ENCODE measurements around the gene ZNF407. TPM values are rescaled to one million over a fixed set of nuclear protein-coding genes. Genes with fewer than 3 reads are reported as not detected.

Gene ZNF407
- total and polyA plus RNA-seq, 2 experiments from 2014 or later, result 2.1 to 10.4 TPM

- H4K20me1 ChIP-seq (replicated peaks; ENCODE audit: insufficient read depth), result no peaks in the 10 kb centered on the region
- DNase-seq (ENCODE audit: low spot score), result no peak
- no peaks in the 10 kb centered on the region for H3K4me1 ChIP-seq (ENCODE audit: insufficient read depth)
- H3F3A ChIP-seq (replicated peaks; ENCODE audit: low read depth), result no peaks in the 10 kb centered on the region
- H3K4me3 ChIP-seq, result no peak overlapping the region
- no peaks in the 10 kb centered on the region; the same call in 2 of the 3 replicates for H3K36me3 Mint-ChIP-seq (ENCODE audit: low read depth)
- no peak for ATAC-seq
- no peak overlapping the region for H3K4me2 ChIP-seq
- TF ChIP-seq NANOG (IDR thresholded peaks at IDR 0.05; ENCODE audit: borderline replicate concordance), result no peak
- no peak for TF ChIP-seq CTCF (conservative IDR thresholded peaks at IDR 0.05; ENCODE audit: low read depth in 2 of 2)
- no peak for TF ChIP-seq POLR2AphosphoS5 (IDR thresholded peaks at IDR 0.05; ENCODE audit: low read depth)
- no peak for TF ChIP-seq ZNF331 (CRISPR knock-in tag; IDR thresholded peaks at IDR 0.05; ENCODE audit: low read depth)
- TF ChIP-seq CREB1 (CRISPR knock-in tag; IDR thresholded peaks at IDR 0.05; ENCODE audit: low read depth), result no peak
- TF ChIP-seq EZH2 (IDR thresholded peaks at IDR 0.05; ENCODE audit: low read depth, unreplicated experiment), result no peak
- TF ChIP-seq, protein P1, sequence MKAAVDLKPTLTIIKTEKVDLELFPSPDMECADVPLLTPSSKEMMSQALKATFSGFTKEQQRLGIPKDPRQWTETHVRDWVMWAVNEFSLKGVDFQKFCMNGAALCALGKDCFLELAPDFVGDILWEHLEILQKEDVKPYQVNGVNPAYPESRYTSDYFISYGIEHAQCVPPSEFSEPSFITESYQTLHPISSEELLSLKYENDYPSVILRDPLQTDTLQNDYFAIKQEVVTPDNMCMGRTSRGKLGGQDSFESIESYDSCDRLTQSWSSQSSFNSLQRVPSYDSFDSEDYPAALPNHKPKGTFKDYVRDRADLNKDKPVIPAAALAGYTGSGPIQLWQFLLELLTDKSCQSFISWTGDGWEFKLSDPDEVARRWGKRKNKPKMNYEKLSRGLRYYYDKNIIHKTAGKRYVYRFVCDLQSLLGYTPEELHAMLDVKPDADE (IDR thresholded peaks at IDR 0.05), result no peak
- no peak for TF ChIP-seq ZNF462 (CRISPR knock-in tag; IDR thresholded peaks at IDR 0.05)
- no peak for TF ChIP-seq JUNB (IDR thresholded peaks at IDR 0.05; ENCODE audit: unreplicated experiment)
- TF ChIP-seq, protein P2, sequence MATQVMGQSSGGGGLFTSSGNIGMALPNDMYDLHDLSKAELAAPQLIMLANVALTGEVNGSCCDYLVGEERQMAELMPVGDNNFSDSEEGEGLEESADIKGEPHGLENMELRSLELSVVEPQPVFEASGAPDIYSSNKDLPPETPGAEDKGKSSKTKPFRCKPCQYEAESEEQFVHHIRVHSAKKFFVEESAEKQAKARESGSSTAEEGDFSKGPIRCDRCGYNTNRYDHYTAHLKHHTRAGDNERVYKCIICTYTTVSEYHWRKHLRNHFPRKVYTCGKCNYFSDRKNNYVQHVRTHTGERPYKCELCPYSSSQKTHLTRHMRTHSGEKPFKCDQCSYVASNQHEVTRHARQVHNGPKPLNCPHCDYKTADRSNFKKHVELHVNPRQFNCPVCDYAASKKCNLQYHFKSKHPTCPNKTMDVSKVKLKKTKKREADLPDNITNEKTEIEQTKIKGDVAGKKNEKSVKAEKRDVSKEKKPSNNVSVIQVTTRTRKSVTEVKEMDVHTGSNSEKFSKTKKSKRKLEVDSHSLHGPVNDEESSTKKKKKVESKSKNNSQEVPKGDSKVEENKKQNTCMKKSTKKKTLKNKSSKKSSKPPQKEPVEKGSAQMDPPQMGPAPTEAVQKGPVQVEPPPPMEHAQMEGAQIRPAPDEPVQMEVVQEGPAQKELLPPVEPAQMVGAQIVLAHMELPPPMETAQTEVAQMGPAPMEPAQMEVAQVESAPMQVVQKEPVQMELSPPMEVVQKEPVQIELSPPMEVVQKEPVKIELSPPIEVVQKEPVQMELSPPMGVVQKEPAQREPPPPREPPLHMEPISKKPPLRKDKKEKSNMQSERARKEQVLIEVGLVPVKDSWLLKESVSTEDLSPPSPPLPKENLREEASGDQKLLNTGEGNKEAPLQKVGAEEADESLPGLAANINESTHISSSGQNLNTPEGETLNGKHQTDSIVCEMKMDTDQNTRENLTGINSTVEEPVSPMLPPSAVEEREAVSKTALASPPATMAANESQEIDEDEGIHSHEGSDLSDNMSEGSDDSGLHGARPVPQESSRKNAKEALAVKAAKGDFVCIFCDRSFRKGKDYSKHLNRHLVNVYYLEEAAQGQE (IDR thresholded peaks at IDR 0.05; ENCODE audit: unreplicated experiment), result no peak
- no peak for TF ChIP-seq EZH2phosphoT487 (IDR thresholded peaks at IDR 0.05; ENCODE audit: unreplicated experiment)
- no peak overlapping the region for H3K4me3 Mint-ChIP-seq
- H3K9me3 Mint-ChIP-seq, result peaks cover 3% of the 10 kb centered on the region; the same call in 2 of the 3 replicates
- no peaks in the 10 kb centered on the region for H3K27me3 ChIP-seq (ENCODE audit: insufficient read depth)
- peak overlapping the region; percentile 37; the same call in 1 of the 2 replicates for H3K27ac Mint-ChIP-seq
- H3K9me2 ChIP-seq (ENCODE audit: insufficient read depth), result no peaks in the 10 kb centered on the region
- no peaks in the 10 kb centered on the region for H3K36me3 ChIP-seq (ENCODE audit: insufficient read depth)
- H3K79me2 ChIP-seq (replicated peaks; ENCODE audit: insufficient read depth), result no peaks in the 10 kb centered on the region
- H2AFZ ChIP-seq, result no peak overlapping the region; the same call in 1 of the 2 replicates
- H3K4me1 Mint-ChIP-seq, result peaks cover 6% of the 10 kb centered on the region
- no peak overlapping the region for H3K27ac ChIP-seq (ENCODE audit: low read depth)
- H3K27me3 Mint-ChIP-seq (ENCODE audit: insufficient read depth, low read depth, poor library complexity), result no peaks in the 10 kb centered on the region
Measured at GRCh38 chr18:75070625-75071483, 473.2 kb downstream of the ZNF407 start.
